ENCODE data around the gene KNL1.
"Not testable (repeated sequence)": the region's sequence is repeated elsewhere in the genome, so short reads cannot be mapped to it uniquely, and the experiment has no call there.

The KNL1 gene

DNA sequence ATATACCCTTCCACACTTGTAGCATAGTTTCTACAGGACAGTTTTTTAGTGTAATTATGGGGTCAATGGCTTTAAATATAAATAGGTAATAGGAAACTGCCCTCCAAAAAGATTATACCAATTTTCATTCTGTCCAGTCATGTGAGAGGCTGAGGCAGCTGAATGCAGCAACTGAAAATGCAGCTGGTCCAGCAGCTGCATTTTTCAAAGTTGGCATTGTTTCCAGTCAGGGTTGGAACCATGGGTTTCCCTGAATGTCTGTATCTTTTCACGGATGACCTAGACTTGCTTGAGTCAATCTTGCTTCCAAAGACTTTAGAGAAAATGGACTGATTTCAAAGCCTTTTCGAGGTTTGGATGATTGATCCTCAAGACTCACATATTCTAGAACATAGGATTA lies 9.9 kb upstream of the KNL1 start:
- DNase-seq (ENCODE audit: low spot score): no peak

DNA sequence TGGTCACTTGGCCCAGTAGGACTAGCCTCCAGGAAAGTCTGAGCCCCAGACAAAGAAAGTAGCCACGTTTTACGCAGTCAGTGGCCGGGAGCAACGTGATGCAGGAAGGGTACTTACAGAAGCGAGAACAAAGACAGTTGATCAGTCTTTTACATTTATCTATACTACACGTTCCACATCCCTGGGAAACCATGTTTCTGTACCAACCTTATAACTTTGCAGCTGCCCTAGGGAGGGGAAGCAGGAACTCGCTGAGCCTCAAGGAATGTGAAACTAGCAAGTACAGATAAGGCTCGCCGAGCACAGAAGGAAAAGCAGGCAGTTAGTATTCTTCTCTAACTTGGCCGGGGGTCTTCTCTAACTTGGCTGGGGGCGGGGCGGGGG lies 3.4 kb upstream of the KNL1 start:
- no peak for DNase-seq (ENCODE audit: low spot score)

DNA sequence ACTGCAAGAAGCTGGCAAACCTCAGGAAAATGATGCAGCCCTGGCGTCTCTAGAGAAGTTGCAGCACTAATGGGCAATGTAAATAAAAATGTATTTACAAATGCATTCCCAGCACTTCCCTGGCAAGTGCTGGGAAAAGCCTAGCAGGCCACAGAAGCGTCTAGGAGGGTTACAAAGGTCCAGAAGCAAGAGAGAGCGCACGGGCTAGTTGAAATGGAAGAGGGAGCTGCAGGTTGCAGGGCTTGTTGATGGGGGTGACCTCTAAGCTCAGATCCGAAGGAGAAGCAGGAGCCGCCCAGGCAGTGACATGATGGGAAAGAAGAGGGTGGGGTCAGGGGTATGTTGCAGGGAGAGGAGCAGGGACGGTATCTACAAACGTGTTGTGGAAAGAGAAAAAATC lies 2.7 kb upstream of the KNL1 start:
- no peak for DNase-seq (ENCODE audit: low spot score)

DNA sequence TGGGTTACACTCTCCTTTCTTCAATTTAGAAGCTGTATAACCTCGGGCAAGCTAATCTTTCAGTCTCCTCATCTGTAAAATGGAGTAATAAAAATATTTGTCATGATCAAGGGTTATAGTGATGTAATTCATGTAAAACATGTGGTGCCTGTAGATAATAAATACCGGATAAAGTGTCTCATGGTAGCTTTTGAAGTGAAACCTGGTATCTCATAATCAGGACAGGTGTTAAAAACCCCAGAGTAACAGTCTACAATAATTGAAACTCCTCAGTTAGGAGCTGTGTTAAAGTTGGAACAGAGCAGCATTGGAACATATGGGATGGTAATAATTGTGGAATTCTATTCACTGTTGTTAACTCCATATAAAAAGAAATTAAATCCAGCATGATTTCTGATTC lies 884 bp upstream of the KNL1 start:
- no peak for DNase-seq (ENCODE audit: low spot score)

DNA sequence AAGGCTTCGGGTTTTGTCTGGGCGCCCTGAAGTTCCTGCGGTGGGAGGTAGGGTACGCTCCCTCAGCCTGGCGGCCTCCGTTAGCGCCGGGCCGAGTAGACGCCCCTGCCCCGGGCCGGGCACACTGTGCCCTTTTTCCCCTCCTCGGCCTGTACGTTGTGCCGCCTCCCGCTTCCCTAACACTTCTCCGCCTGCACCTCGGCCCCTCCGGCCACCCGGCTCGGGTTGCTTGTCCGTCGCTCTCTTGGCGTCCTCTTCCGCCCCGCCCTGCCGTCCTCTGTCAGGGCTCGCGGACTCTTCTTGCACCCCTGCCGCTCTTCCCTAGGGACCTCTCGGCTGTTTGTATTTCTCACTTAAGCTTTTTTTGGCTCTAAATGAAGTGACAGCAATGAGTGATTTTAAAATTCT lies 384 bp downstream of the KNL1 start:
- DNase-seq (ENCODE audit: low spot score): peak; percentile 89

DNA sequence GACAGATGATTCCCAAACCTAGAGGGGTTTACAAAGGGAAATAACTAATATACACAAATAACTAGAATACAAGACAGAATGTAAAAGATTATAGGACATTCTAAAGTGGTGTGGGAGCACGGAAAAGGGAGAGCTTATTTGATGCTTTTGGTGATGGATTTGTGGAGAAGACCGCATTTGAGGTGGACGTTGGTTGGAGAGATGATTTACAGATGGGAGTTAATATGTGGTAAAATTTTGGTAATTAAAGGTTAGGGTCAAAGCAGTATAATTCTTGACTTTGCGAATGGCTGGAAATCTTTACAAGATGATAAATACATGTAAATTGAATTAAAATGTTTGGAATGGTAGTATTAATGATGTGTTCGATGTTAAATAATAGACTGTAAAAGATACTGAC lies 1.2 kb downstream of the KNL1 start:
- no peak for DNase-seq (ENCODE audit: low spot score)

DNA sequence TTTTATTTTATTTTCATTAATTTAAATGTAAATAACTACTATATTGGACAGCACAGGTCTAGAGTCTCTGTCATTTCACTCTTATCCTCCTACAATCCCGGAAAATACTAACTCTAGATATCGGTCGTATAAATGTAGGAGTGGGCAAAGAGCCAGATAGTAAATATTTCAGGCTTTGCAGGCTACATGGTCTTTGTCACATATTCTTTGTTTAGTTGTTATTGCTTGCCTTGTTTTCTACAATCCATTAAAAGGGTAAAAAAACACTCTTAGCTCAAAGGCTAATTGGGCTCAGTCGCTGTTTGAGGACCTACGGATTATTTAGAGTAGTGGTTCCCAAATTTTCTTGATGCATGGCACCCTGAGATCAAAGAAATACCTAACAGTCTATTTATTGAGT lies 1.7 kb downstream of the KNL1 start:
- no peak for DNase-seq (ENCODE audit: low spot score)

DNA sequence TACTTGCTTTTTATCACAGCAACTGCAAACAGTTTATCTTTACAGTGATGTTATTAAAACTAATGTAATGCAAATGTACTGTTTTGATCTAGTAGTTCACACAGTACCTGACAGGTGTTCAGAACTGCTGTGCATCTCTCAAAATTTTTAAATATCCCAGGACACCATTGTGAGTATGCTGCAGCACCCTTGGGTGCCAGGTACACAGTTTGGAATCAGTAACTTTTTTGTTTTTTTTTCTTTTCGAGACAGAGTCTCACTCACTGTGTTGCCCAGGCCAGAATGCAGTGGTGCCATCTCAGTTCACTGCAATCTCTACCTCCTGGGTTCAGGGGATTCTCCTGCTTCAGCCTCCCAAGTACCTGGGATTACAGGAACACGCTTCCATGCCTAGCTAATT lies 3.0 kb downstream of the KNL1 start:
- DNase-seq (ENCODE audit: low spot score): no peak

DNA sequence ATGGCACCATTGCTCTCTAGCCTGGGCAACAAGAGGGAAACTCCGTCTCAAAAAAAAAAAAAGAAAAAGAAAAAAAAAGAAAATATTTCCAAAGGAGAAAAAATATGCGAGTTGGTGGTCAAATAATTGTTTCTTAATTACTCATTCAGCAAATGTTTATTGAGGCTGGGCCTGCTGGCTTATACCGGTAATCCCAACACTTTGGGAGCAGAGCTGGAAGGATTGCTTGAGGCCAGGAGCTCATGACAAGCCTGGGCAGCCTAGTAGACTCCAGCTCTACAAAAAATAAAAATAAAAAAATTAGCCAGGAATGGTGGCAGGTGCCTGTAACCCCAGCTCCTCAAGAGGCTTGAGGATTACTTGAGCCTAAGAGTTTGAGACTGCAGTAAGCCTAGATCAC lies 4.1 kb downstream of the KNL1 start:
- DNase-seq (ENCODE audit: low spot score): no peak

DNA sequence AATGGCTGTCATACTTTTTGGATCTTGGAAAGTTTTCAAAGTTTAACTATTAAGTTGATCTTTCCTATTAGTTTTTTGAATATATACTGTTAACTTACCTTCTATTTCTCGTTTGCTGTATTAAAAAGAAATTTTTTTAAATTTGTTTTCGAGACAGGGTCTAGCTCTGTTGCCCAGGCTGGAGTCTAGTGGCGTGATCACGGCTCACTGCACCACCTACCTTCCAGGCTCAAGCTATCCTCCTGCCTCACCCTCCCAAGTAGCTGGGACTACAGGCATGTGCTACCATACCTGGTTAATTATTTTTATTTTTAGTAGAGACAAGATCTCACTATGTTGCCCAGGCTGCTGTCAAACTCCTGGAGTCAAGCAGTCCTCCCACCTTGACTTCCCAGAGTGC lies 4.6 kb downstream of the KNL1 start:
- no peak for DNase-seq (ENCODE audit: low spot score)

DNA sequence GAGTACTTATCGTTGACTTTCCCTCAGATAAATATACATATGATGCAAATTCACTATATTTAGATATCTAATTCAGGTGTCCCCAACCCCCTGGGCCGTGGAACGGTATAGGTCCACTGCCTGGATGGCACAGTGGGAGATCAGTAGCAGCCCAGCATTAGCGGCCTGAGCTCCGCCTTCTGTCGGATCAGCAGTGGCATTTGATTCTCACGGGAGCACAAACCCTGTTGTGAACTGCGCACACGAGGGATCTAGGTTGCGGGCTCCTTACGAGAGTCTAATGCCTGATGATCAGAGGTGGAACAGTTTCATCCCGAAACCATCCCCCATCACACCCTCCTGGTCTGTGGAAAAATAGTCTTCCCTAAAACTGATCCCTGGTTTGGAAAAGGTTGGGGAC lies 6.9 kb downstream of the KNL1 start:
- DNase-seq (ENCODE audit: low spot score): no peak

DNA sequence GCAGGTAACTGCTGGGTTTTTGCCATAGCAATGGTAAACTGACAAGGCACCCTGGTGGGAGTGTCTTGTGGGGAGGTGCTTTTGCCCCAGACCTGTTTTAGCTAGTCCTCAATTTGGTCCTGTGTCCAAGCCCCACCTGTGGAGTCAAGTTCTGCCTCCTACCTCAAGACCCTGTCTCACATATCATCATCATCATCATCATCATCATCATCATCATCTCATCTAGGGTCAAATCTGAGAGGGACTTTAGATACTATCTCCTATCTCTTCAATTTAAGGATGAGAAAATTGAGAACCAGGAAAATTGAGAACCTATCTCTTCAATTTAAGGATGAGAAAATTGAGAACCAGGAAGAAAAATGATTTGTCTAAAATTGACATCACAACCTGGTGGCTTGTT lies 9.9 kb downstream of the KNL1 start:
- no peak for DNase-seq (ENCODE audit: low spot score)

DNA sequence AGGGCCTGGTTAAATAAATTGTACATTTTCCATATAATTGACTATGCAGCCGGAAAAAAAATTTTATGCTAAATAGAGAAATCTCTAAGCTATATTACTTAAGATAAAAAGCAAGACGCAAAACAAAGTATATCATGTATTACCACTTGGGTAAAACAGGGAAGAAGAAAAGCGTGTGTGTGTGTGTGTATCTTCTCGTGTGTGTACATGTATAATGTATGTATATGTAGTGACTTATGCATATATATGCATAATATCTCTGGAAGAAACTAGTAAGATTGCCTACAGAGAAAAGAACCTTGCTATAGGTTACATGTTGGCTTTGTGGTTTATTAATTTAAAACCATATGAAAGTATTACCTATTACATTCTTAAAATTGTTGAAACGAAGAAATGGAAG lies 19.0 kb downstream of the KNL1 start:
- DNase-seq (ENCODE audit: low spot score): no peak

DNA sequence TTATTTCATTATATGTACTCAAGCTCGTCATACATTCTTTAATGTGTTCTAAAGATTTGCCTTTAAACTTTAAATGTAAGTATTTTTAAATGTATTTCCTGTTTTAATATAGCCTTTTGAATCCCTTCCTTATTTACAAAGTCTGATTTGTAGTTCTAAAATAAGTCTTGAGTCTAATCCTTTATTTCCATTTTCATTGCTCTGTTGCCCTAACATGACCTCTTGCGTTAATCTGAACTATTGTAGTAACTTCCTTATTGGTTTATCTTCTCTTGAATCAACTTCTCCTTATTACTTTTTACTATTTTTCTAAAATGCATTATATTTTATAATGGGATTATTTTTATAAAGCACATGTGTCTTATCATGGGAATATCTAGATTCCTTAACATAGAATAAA lies 24.0 kb downstream of the KNL1 start:
- no peak for DNase-seq (ENCODE audit: low spot score)

DNA sequence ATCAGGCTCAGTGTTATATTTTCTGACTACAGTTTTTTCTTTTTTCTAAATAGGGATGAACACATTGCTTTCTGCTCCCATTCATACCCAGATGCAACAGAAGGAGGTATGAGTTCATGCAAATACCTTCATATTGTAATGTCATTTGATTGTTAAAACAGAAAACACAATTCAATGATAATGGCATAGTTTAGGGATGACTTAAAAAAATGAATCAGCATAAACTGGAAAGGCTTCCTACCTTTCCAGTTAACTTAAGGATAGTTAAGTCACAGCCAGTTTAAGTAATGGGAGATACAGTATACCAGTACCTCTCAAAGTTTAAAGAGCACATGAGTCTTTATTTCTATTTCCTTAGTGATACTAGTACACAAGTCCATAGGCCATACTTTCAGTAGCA lies 24.9 kb downstream of the KNL1 start:
- DNase-seq (ENCODE audit: low spot score): no peak

DNA sequence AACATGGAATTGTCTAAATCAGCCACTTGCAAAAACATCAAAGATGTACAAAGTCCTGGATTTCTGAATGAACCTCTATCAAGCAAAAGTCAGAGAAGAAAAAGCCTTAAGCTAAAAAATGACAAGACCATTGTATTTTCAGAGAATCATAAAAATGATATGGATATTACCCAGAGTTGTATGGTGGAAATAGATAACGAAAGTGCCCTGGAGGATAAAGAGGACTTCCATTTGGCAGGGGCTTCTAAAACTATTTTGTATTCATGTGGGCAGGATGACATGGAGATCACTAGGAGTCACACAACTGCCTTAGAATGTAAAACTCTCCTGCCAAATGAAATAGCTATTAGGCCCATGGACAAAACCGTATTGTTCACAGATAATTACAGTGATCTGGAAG lies 29.3 kb downstream of the KNL1 start:
- no peak for DNase-seq (ENCODE audit: low spot score)

DNA sequence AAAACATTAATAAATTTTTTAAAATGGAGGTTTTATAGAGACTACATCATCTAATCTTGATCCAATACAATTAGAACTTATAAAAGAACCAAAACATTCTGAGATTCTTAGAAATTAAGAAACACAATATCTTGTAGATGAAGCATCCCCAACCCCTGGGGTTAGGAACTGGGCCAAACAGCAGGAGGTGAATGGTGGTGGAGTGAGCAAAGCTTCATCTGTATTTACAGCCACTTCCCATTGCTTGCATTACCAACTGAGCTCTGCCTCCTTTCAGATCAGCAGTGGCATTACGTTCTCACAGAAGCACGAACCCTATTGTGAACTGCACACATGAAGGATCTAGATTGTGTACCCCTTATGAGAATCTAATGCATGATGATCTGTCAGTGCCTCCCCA lies 36.3 kb downstream of the KNL1 start:
- DNase-seq (ENCODE audit: low spot score): no peak

DNA sequence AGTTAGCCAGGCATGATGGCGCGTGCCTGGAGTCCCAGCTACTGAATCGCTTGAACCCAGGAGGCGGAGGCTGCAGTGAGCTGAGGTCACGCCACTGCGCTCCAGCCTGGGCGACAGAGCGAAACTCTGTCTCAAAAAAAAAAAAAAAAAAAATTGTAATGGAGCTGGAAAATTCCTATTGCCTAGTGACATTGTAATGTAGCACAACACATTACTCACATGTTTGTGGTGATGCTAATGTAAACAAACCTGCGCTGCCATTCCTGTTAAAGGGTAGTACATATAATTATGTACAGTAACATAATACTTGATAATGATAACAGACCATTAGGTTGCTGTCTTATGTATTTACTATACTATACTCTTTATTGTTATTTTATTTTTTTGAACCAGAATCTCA lies 39.1 kb downstream of the KNL1 start:
- no peak for DNase-seq (ENCODE audit: low spot score)

DNA sequence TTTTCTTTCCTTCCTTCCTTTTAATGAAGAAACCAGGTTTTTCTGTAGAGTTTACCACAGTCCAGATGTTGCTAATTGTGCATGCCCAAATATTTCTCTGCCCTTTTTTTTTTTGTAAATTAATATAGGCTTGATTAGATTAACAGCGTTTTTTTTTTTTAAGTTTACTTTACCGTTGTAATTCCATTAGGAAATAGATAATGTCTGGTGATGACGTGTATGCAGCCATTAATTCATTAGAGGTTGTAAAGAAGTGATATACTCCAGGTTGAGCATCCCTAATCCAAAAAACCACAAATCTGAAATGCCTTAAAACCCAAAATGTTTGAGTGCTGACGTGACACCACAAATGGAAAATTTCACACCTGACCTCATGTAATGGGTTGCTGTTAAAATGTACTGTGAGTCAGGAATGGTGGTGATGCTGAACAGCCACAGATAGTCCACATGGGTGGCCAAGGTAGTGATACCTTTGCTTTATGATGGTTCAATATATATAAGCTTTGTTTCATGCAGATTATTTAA lies 43.2 kb downstream of the KNL1 start:
- no peak for DNase-seq (ENCODE audit: low spot score)

DNA sequence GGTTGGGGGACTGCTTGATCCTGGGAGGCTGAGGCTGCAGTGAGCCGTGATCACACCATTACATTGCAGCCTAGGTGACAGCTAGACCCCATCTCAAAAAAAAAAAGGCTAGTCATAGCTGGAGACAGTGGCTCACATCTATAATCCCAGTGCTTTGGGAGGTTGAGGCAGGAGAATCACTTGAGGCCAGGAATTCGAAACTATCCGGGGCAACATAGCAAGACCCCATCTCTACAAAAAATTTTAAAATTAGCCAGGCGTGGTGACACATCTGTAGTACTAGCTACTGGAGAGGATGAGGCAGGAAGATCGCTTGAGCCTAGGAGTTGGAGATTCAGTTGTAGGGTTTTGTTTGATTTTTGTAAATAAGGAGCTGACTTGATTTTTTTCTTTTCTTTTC lies 45.6 kb downstream of the KNL1 start:
- no peak for DNase-seq (ENCODE audit: low spot score)

DNA sequence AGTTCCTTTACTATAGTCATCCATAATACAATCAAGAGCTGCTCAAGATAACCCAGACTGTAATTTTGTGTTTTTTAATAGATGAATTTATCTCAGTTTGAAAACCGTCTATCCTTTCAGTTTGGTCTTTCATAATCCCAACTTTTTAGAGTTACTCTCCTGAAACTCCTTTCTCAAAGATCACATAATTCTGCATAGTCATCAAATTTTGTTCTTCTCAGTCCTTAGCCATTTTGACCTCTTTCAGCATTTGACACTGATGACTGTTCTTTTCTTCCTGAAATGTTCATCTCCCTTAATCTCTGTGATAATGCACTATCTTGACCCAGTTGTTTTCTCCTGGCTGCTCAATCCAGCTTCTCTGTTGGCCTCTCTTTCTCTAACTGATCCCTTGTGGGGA lies 53.5 kb downstream of the KNL1 start:
- no peak for DNase-seq (ENCODE audit: low spot score)

DNA sequence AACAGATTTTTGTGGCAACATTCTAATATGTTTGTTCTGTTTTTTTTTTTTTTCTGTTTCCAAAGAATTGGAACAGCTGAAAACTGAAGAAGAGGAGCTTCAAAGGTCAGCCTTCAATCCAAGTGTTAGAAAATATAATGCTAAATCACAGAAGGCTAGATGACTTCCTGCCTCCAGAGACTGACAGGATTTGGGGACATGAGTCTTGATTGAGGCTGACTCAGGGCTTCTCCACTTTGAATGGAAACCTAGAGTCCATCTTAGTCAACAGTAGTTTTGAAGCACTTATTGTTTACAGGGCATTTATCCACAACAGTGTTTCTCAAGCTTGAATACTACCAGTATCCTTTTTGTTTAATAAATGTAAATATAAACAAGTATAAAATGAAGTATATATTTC lies 56.4 kb downstream of the KNL1 start:
- DNase-seq (ENCODE audit: low spot score): no peak

DNA sequence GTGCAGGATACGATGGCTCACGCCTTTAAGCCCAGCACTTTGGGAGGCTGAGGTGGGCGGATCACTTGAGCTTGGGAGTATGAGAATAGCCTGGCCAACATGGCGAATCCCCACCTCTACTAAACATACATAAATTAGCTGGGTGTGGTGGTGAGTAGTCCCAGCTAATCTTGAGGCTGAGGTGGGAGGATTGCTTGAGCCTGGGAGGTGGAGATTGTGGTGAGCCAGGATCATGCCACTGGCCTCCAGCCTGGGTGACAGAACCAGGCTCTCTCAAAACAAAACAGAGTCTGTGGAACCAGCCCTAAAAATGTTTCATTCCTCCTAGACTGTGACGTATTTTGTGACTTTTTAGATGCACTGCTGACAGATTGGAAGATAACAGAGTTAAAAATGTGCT lies 66.6 kb downstream of the KNL1 start:
- no peak for DNase-seq (ENCODE audit: low spot score)

DNA sequence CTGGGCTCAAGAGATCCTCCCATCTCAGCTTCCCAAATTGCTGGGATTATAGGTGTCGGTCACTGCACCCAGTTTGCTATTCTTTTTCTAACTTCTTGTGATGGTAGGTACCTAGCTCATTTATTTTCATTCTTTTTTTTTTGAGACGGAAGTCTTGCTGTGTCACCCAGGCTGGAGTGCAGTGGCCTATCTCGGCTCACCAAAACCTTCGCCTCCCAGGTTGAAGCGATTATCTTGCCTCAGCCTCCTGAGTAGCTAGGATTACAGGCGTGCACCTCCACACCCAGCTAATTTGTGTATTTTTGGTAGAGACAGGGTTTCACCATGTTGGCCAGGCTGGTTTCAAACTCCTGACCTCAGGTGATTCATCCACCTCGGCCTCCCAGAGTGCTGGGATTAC lies 70.9 kb downstream of the KNL1 start:
- DNase-seq (ENCODE audit: low spot score): no peak

DNA sequence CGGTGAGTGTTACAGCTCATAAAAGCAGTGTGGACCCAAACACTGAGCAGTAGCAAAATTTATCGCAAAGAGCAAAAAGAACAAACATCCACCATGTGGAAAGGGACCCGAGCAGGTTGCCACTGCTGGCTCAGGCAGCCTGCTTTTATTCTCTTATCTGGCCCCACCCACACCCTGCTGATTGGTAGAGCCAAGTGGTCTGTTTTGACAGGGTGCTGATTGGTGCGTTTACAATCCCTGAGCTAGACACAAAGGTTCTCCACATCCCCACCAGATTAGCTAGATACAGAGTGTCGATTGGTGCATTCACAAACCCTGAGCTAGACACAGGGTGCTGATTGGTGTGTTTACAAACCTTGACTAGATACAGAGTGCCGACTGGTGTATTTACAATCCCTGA lies 82.2 kb downstream of the KNL1 start:
- not testable (repeated sequence) for DNase-seq (ENCODE audit: low spot score)
